LNCaP clone FGC (cell line): ENCODE data around the gene BZW2.

Experiments used
- DNase-seq: peaks from one replicate; pipeline ENCODE4 v3.0.0-alpha.2; 2011; ENCODE audit warnings: low read depth
- H3K4me3 ChIP-seq: 2 replicates; pipeline ENCODE4 v1.5.1; 2011; ENCODE audit warnings: mild to moderate bottlenecking, low read depth, low read length, control low read depth
- TF ChIP-seq, protein P1 (sequence below): IDR thresholded peaks from 2 replicates; pipeline ENCODE4 v1.5.1; 2012; ENCODE audit warnings: mild to moderate bottlenecking; ENCODE audit not compliant: control insufficient read depth, insufficient read depth; ENCODE audit errors: extremely low read depth

BZW2 gene

DNA sequence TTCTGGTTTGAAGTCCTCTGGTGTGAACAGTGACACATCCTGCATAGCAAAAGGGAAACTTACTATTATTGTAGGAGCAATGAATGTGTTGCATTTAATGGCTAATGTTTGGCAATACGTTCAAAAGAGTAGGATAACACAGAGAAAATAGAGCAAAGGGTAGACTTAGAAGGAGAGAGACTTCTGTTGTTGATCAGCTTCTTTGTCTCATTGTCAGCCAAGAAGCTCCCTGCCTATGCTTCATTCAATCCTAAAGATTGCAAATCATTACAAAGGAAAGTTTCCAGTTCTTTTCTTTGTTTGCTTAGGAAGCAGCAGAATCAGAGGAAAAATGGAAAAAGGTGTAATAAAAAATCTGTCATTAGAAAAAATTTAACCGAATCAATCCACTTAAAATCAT, 99.7 kb downstream of the BZW2 start:
- no peak overlapping the region for H3K4me3 ChIP-seq
- TF ChIP-seq, protein P1, sequence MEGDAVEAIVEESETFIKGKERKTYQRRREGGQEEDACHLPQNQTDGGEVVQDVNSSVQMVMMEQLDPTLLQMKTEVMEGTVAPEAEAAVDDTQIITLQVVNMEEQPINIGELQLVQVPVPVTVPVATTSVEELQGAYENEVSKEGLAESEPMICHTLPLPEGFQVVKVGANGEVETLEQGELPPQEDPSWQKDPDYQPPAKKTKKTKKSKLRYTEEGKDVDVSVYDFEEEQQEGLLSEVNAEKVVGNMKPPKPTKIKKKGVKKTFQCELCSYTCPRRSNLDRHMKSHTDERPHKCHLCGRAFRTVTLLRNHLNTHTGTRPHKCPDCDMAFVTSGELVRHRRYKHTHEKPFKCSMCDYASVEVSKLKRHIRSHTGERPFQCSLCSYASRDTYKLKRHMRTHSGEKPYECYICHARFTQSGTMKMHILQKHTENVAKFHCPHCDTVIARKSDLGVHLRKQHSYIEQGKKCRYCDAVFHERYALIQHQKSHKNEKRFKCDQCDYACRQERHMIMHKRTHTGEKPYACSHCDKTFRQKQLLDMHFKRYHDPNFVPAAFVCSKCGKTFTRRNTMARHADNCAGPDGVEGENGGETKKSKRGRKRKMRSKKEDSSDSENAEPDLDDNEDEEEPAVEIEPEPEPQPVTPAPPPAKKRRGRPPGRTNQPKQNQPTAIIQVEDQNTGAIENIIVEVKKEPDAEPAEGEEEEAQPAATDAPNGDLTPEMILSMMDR, result no peak
- DNase-seq, result no peak

DNA sequence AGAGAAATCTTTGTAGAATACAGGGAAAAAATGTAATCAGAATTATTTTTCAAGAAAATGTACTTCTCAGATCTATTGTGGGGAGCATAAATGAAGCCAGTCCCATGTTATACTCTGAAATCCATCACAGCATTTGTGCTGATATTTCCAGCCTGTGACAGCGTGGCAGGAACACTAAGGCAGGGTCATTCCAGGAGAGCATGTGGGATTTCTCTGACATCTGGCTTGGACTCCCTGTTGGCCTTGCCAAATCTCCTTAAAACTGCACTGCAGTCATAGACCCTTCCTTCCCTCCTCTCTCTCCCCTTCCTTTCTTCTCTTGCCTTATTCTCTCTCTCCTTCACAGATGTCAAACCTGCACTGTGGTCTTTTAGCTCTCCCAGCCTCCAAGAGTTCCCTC, 101.1 kb downstream of the BZW2 start:
- TF ChIP-seq, protein P1, result no peak
- H3K4me3 ChIP-seq, result no peak overlapping the region
- DNase-seq, result no peak

- TF ChIP-seq, protein P1, result no peak
- peak; percentile 95 for DNase-seq
These were observed 107.3 kb downstream of the BZW2 start, which contains the start of gene TSPAN13 for GRCh38 chr7:16753102-16753931. Gene TSPAN13 (plus strand): TSS chr7:16753755. CDS start chr7:16753968, 213 bp downstream.

DNA sequence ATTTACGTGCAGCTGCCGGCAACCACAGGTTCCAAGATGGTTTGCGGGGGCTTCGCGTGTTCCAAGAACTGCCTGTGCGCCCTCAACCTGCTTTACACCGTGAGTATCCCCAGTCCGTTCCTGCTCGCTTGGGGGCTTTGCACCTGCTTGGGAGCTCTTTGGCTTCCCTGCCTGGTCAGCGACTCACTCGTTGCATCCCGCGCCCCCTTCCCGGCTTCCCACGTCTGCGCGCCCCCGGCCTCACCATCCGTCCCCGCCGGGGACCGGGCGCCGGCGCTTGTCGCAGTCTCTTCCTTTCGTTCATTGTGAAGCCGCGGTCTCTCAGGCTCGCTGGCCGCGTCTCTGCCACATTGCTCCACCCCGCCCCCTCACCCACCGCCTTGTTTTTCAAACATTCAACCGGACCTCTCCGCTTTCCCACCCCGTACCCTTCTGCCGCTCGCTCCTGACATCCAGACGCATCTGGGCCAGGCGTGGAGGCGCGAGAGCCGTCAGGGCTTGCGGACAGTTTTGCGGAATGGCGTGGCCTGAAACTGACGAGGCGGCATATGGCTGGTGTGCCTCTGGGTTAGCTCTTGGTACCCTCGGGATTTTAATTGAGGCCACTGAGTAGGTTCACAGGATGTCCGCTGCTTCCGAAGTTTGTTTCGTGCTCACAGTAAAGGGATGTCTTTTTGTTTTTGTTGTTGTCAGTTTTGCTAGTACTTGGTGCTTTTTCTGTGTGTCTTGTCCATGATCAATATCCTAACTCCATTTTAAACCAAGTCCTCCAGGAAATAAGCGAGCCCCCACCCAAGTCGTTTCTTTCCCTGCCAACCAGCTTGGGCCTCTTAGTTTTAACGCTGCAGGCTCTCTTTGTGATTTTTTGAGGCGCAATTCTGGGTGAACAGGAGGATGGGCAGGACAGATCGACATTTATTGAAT, 108.2 kb downstream of the BZW2 start:
- no peak for DNase-seq
- H3K4me3 ChIP-seq, result peak overlapping the region; percentile 76
- TF ChIP-seq, protein P1, result no peak

More at GRCh38 chr7:16753102-16753931, 107.3 kb downstream of the BZW2 start, which contains the start of gene TSPAN13:
- H3K4me3 ChIP-seq, result peak within 1 kb of the TSS; percentile 76

- DNase-seq, result no peak
- H3K4me3 ChIP-seq, result peak overlapping the region; percentile 76
- TF ChIP-seq, protein P1, result no peak
These were observed 108.9 kb downstream of the BZW2 start for GRCh38 chr7:16754856-16755317.

DNA sequence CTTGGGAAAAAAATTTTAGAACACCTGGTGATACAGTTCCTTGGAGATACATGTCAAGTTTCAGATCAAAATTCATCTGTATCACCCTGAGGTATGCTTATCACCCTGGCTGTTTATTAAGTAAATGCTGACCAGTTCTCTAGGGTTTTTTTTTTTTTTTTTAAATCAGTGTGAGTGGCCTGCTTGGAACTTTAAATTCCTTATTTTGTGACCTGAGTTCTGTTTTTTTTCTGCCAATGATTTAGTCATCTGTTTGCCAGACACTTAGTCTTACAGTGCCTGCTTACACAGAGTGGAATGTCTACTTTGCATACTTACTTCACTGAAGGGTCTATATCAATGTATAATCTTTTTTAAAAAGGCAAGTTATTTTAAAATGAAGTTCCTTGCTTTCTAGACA, 109.4 kb downstream of the BZW2 start:
- TF ChIP-seq, protein P1, result no peak
- no peak for DNase-seq
- H3K4me3 ChIP-seq, result peak overlapping the region; percentile 76
